ENCODE measurements around the gene ARHGAP32.

The ARHGAP32 gene

GRCh38 chr11:128955636-128956035 lies 236.5 kb downstream of the ARHGAP32 start:
- H3K9me3 Mint-ChIP-seq = no peaks in the 10 kb centered on the region
- no peak overlapping the region for H3K4me3 Mint-ChIP-seq
- H3K27ac Mint-ChIP-seq = no peak overlapping the region
- H3K4me1 Mint-ChIP-seq (ENCODE audit: low read depth) = peaks cover 2% of the 10 kb centered on the region
- H3K27me3 Mint-ChIP-seq (ENCODE audit: low read depth) = peaks cover 48% of the 10 kb centered on the region
- H3K36me3 Mint-ChIP-seq (ENCODE audit: low read depth) = no peaks in the 10 kb centered on the region

DNA sequence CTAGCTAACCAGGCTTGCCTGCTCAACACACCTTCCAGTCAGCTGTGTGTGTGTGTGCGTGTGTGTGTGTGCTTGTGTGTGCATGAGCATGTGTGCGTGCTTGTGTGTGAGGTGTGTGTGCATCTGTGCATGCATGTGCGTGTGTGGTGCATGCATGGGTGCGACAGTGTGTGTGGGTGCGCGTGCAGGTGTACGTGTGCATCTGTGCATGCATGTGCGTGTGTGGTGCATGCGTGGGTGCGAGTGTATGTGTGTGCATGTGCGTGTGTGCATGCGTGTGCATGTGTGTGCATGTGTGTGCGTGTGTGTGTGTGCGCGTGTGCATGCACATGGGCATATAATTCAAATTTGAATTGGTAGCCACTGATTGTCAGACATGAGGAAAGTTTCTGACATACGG lies 239.0 kb downstream of the ARHGAP32 start:
- Mint-ChIP-seq H3K36me3 (ENCODE audit: low read depth) (no peaks in the 10 kb centered on the region), H3K27me3 (ENCODE audit: low read depth) (peaks cover 59% of the 10 kb centered on the region), H3K27ac (no peak overlapping the region), H3K9me3 (no peaks in the 10 kb centered on the region), H3K4me3 (no peak overlapping the region), H3K4me1 (ENCODE audit: low read depth) (peaks cover 2% of the 10 kb centered on the region)

GRCh38 chr11:128949791-128950454 lies 242.2 kb downstream of the ARHGAP32 start:
- H3K4me3 Mint-ChIP-seq = no peak overlapping the region
- no peaks in the 10 kb centered on the region for H3K36me3 Mint-ChIP-seq (ENCODE audit: low read depth)
- no peaks in the 10 kb centered on the region for H3K9me3 Mint-ChIP-seq
- H3K4me1 Mint-ChIP-seq (ENCODE audit: low read depth) = no peaks in the 10 kb centered on the region
- no peak overlapping the region for H3K27ac Mint-ChIP-seq
- peaks cover 48% of the 10 kb centered on the region for H3K27me3 Mint-ChIP-seq (ENCODE audit: low read depth)

DNA sequence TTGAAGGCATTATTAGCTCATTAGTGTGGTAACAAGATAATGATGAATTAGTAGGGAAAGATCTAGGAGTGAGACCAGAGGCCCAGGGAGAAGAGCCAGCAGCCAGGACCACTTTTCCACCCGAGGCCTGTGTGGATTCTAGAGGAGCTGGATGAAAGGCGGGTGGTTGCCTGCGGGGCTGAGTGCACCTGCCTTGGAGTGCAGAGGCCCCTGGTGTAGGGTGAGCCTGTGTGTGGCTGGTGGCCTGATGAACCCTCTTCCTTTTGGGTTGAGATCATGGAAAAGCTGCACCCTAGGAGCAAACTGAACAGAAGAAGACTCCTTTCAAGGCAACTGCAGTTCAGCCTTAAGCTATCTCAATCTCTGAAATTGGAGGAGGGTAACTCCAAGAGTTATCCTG lies 243.5 kb downstream of the ARHGAP32 start:
- H3K36me3 Mint-ChIP-seq (ENCODE audit: low read depth) = no peaks in the 10 kb centered on the region
- H3K9me3 Mint-ChIP-seq = no peaks in the 10 kb centered on the region
- H3K27ac Mint-ChIP-seq = no peak overlapping the region
- H3K27me3 Mint-ChIP-seq (ENCODE audit: low read depth) = peaks cover 40% of the 10 kb centered on the region
- H3K4me1 Mint-ChIP-seq (ENCODE audit: low read depth) = no peaks in the 10 kb centered on the region
- H3K4me3 Mint-ChIP-seq = no peak overlapping the region

GRCh38 chr11:128947773-128948172 lies 244.4 kb downstream of the ARHGAP32 start:
- no peaks in the 10 kb centered on the region for H3K36me3 Mint-ChIP-seq (ENCODE audit: low read depth)
- H3K4me1 Mint-ChIP-seq (ENCODE audit: low read depth) = no peaks in the 10 kb centered on the region
- no peak overlapping the region for H3K27ac Mint-ChIP-seq
- no peak overlapping the region for H3K4me3 Mint-ChIP-seq
- no peaks in the 10 kb centered on the region for H3K9me3 Mint-ChIP-seq
- peaks cover 33% of the 10 kb centered on the region for H3K27me3 Mint-ChIP-seq (ENCODE audit: low read depth)

- Mint-ChIP-seq H3K4me1 (ENCODE audit: low read depth) (no peaks in the 10 kb centered on the region), H3K27me3 (ENCODE audit: low read depth) (peaks cover 29% of the 10 kb centered on the region), H3K36me3 (ENCODE audit: low read depth) (no peaks in the 10 kb centered on the region), H3K9me3 (no peaks in the 10 kb centered on the region), H3K4me3 (no peak overlapping the region), H3K27ac (no peak overlapping the region)
These were observed 245.5 kb downstream of the ARHGAP32 start for GRCh38 chr11:128946648-128947047.

DNA sequence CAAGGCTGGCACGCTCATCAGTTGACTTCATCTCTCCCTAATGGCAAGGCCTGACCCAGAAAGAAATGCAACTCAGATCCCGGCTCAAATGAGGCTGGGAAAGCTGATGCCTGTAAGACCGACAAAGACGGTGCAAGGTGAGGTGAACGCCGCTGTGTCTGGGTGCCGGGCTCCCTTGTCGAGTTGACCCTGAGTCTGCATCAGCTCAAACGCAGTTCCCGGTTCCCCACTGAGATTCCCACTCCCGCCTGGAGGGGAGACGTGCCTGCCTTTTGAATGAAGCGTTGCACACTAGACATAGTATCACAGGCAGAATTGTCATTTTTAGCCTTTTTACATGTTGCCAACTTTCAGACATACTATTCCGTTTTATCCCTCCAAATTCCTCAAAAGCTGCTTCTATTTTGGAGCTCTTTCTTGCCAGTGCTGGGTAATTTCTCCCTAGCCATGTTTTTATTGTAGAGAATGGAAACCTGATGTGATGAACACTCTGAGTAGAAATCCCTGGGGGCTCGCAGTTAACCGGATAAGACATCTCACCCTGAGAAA lies 248.6 kb downstream of the ARHGAP32 start:
- no peak overlapping the region for H3K27ac Mint-ChIP-seq
- no peaks in the 10 kb centered on the region for H3K36me3 Mint-ChIP-seq (ENCODE audit: low read depth)
- no peaks in the 10 kb centered on the region for H3K4me1 Mint-ChIP-seq (ENCODE audit: low read depth)
- H3K4me3 Mint-ChIP-seq = no peak overlapping the region
- H3K9me3 Mint-ChIP-seq = no peaks in the 10 kb centered on the region
- H3K27me3 Mint-ChIP-seq (ENCODE audit: low read depth) = peaks cover 8% of the 10 kb centered on the region

- no peak within 1 kb of the TSS for H3K27ac Mint-ChIP-seq
- peaks cover 4% of the 10 kb centered on the region for H3K27me3 Mint-ChIP-seq (ENCODE audit: low read depth)
- no peaks in the 10 kb centered on the region for H3K9me3 Mint-ChIP-seq
- no peak within 1 kb of the TSS for H3K4me3 Mint-ChIP-seq
- H3K4me1 Mint-ChIP-seq (ENCODE audit: low read depth) = no peaks in the 10 kb centered on the region
- H3K36me3 Mint-ChIP-seq (ENCODE audit: low read depth) = no peaks in the 10 kb centered on the region
These were observed 249.2 kb downstream of the ARHGAP32 start, which contains the start of gene TP53AIP1 for GRCh38 chr11:128942817-128943427. Gene TP53AIP1, minus strand, starts transcription at chr11:128942871. Its CDS starts 5,053 bp downstream, at chr11:128937818.

- Mint-ChIP-seq H3K4me3 (no peak overlapping the region), H3K9me3 (no peaks in the 10 kb centered on the region), H3K4me1 (ENCODE audit: low read depth) (no peaks in the 10 kb centered on the region), H3K27ac (no peak overlapping the region), H3K36me3 (ENCODE audit: low read depth) (no peaks in the 10 kb centered on the region), H3K27me3 (ENCODE audit: low read depth) (no peaks in the 10 kb centered on the region)
These were observed 249.9 kb downstream of the ARHGAP32 start for GRCh38 chr11:128942272-128942612.

GRCh38 chr11:128941573-128942271 lies 250.4 kb downstream of the ARHGAP32 start:
- no peaks in the 10 kb centered on the region for H3K27me3 Mint-ChIP-seq (ENCODE audit: low read depth)
- H3K9me3 Mint-ChIP-seq = no peaks in the 10 kb centered on the region
- H3K27ac Mint-ChIP-seq = no peak overlapping the region
- no peak overlapping the region for H3K4me3 Mint-ChIP-seq
- H3K36me3 Mint-ChIP-seq (ENCODE audit: low read depth) = no peaks in the 10 kb centered on the region
- H3K4me1 Mint-ChIP-seq (ENCODE audit: low read depth) = no peaks in the 10 kb centered on the region

- H3K36me3 Mint-ChIP-seq (ENCODE audit: low read depth) = no peaks in the 10 kb centered on the region
- no peak overlapping the region for H3K27ac Mint-ChIP-seq
- no peak overlapping the region for H3K4me3 Mint-ChIP-seq
- no peaks in the 10 kb centered on the region for H3K27me3 Mint-ChIP-seq (ENCODE audit: low read depth)
- H3K9me3 Mint-ChIP-seq = no peaks in the 10 kb centered on the region
- no peaks in the 10 kb centered on the region for H3K4me1 Mint-ChIP-seq (ENCODE audit: low read depth)
These were observed 251.0 kb downstream of the ARHGAP32 start for GRCh38 chr11:128941110-128941509.

DNA sequence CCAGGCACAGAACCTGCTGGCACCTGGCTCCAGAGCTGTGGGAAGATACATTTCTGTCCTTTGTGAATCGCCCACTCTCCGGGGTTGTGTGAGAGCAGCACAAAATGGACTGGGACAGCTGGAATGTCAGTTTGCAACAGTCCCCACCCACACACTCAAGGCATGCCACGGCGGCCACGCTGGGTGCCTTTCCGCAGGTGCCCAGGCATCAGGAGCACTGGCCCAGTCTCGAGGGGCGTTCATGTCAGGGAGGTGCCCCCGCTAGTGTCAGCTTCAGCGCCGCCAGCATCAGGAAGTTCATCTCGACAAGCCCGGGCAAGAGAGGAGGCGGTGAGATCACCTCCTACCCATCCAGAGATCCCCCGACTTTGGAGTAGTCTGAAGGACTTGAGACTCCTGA lies 251.5 kb downstream of the ARHGAP32 start:
- Mint-ChIP-seq H3K27me3 (ENCODE audit: low read depth) (no peaks in the 10 kb centered on the region), H3K9me3 (no peaks in the 10 kb centered on the region), H3K36me3 (ENCODE audit: low read depth) (no peaks in the 10 kb centered on the region), H3K4me1 (ENCODE audit: low read depth) (no peaks in the 10 kb centered on the region), H3K27ac (no peak overlapping the region), H3K4me3 (no peak overlapping the region)

- Mint-ChIP-seq H3K4me1 (ENCODE audit: low read depth) (no peaks in the 10 kb centered on the region), H3K27me3 (ENCODE audit: low read depth) (no peaks in the 10 kb centered on the region), H3K36me3 (ENCODE audit: low read depth) (no peaks in the 10 kb centered on the region), H3K4me3 (no peak overlapping the region), H3K9me3 (no peaks in the 10 kb centered on the region), H3K27ac (no peak overlapping the region)
These were observed 252.0 kb downstream of the ARHGAP32 start for GRCh38 chr11:128940156-128940555.

DNA sequence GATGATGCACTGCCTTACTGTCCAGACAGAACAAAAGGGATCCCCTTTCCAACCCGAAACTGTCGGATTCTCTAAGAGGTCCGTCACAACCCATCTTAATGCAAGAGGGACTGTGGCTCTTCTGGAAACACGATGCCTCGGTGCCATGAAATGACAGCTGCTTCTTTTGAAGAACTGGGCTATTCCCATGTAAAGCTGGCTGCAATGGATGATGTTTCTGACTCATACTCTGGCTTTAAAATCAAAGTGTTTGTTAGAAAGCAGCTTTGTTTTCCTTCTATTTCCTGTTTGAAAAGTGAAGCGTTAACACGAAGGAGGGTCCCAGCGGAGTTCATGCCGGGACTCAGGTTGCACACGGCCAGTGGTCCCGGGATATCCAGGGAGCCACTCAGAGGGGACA lies 252.5 kb downstream of the ARHGAP32 start:
- no peak overlapping the region for H3K27ac Mint-ChIP-seq
- no peaks in the 10 kb centered on the region for H3K36me3 Mint-ChIP-seq (ENCODE audit: low read depth)
- no peaks in the 10 kb centered on the region for H3K4me1 Mint-ChIP-seq (ENCODE audit: low read depth)
- no peaks in the 10 kb centered on the region for H3K9me3 Mint-ChIP-seq
- H3K4me3 Mint-ChIP-seq = no peak overlapping the region
- no peaks in the 10 kb centered on the region for H3K27me3 Mint-ChIP-seq (ENCODE audit: low read depth)
